Middle frontal gyrus (tissue), 1 donor: ENCODE data around the gene CPEB1.
"Not testable (repeated sequence)": the region's sequence is repeated elsewhere in the genome, so short reads cannot be mapped to it uniquely, and the experiment has no call there.

Experiments used
- DNase-seq: peaks from one replicate; pipeline ENCODE4 v3.0.0-alpha.2; 2015; ENCODE audit warnings: low spot score; ENCODE audit errors: extremely low spot score

Gene CPEB1

DNA sequence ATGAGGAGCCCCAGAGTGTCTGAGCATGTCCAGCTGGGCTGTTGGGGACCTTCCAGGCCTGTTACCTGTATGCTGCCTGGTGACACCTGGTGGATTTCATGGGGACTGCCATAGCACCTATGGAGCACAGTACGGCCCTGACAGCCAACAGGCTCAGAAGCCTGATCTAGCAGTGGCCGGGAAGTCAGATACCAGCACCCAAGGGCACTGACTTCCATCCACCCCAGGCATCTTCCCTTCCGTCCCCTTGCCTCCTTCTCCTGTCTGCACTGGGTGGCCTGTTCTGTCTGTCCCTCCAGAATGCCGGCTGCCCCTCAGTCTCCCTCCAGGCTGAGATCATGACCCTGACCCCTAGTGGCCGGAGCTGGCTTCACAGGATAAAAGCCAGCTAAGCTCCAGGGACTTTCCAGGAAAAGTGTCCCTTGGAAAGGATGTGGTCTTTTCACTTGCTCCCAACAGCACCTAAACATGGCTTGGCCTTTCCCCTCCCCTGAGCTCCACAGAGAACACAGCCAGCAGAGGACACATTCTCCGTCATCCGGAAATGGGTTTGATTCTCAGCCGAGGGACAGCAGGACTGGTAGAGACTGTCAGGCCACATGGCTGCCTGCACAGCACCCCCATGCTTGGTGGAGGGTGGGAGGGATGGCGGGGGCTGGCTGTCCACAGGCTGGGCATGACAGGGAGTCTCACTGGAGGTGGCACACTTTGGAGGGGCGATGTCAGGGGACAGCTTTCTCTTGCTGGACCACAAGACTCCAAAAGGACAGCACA lies 116.4 kb downstream of the CPEB1 start:
- no peak for DNase-seq

- no peak for DNase-seq
These were observed 117.2 kb downstream of the CPEB1 start for GRCh38 chr15:82530006-82530405.

GRCh38 chr15:82513587-82513986 lies 133.6 kb downstream of the CPEB1 start:
- not testable (repeated sequence) for DNase-seq

DNA sequence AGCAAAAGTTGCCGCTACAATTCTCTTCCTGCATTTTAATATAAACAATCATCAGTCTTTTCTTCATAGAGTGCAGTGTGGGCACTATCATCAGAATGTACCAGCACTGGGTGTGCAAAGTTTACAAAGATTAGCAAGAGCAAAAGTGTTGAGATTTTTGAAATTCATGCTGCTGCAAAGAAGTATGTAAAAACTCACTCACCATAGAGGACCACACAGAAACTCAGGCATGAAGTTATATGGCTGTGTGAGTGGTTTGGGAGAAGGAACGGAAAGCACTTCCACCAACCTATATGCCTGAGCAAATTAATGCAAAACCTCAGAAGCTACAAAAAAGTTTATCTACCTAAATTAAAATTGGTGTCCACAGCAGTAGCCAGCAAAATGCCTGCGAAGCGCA lies 139.5 kb downstream of the CPEB1 start:
- DNase-seq = not testable (repeated sequence)

DNA sequence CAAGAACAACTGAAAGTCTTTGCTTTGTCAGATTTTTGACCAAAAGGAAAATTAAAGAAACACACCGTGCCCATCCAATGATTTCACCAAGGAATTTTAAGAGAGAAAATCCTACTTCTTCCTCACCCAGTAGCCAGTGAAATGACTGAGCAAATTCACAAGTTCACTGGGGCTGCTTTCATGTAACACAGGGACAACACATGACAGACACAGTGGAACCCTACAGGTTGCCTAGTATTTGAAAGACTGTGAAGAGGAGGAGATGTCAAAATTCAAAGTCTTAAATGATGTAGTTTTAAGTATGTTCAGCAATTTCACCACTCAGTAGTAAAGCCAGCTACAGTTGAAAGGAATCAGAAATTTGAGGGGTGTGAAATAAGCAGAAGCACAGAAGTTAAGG lies 140.1 kb downstream of the CPEB1 start:
- DNase-seq = not testable (repeated sequence)

DNA sequence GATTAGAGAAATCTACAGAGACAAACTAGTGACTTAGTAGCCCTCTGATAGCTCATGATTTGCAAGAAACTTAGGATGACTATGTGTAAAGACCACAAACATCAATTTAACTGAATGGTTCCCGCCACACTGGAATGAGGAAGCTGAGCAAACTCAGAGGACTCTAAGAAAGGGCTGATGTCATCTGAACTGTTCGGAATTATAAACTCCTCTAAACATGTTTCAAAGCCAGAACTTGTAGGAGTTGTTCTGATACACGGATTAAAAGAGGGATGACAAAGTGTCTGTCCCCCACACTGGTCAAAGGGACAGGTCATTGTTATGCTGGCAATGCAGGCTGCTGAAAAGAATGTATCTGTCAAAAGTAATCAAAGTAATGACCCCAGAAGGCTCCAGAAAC lies 141.3 kb downstream of the CPEB1 start:
- not testable (repeated sequence) for DNase-seq

DNA sequence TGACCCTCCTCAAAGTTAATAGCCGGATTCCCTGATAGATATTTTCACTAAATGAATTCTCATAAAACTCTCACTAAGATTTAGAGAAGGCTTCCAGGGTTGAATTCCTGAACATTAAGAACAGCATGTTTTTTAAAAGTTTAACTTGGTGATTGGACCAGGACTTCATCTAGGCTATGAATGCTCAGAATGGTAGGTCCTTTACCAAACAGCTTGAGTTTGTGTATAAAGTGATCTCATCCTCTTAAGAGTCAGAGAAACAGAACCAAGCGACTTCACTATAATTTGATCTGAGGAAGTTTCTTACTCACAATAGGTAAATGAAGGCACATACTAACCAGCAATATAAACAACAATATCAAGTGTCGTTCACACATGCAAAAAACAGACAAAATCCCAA lies 143.1 kb downstream of the CPEB1 start:
- not testable (repeated sequence) for DNase-seq

GRCh38 chr15:82502700-82503339 lies 144.3 kb downstream of the CPEB1 start:
- not testable (repeated sequence) for DNase-seq

GRCh38 chr15:82500772-82501171 lies 146.4 kb downstream of the CPEB1 start:
- DNase-seq = not testable (repeated sequence)

- not testable (repeated sequence) for DNase-seq
These were observed 149.2 kb downstream of the CPEB1 start for GRCh38 chr15:82497978-82498377.
